HG03565 (cell line): ENCODE measurements around the gene HSPBP1.

Source experiments
- ATAC-seq: cut with Tn5 transposase; IDR thresholded peaks from one replicate; pipeline ENCODE4 v1.9.1; 2021; ENCODE audit warnings: mild to moderate bottlenecking, moderate library complexity; ENCODE audit not compliant: unreplicated experiment

The HSPBP1 gene

DNA sequence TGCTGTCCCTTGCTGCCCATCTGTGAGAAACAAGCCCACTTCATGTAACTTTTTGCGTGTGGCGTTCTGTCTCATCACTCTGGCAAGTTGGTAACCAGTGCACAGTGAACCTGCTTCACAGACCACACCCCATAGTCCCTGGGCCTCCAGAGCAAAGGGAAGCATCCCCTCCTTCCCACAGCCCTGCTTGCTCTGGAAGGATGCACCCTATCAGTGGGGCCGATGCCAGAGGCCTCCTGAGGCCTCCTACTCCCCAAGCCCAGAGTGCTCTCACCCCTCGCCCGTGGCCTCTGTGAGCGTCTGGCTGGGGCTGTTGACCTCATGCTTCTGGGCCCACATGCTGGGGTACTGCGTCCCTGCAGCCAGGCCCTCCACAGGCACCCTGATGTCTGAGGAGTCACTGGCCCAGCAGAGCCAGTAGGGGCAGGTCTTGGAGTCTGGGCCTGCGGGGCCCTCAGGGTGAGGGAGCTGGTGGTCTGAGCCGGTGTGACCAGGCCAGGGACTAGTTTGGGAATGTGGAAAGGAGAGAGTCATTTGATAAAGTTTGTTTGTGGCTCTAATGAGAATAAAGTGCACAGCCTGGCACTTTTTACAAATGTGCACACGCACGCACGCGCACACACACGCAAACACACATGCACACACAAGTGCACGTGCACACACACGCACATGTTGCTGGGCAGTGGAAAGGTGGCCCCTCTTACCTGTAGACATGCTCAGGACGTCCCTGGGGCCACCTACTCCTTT is 56.4 kb downstream of the HSPBP1 start:
- no peak for ATAC-seq

GRCh38 chr19:55220525-55220924 is 59.4 kb downstream of the HSPBP1 start:
- ATAC-seq, result no peak

- ATAC-seq, result no peak
Observed at GRCh38 chr19:55216461-55217198, 63.3 kb downstream of the HSPBP1 start.

GRCh38 chr19:55213547-55213946 is 66.4 kb downstream of the HSPBP1 start:
- no peak for ATAC-seq

- ATAC-seq, result no peak
Observed at GRCh38 chr19:55212447-55212846, 67.5 kb downstream of the HSPBP1 start.
